B cell (primary cell): ENCODE results near the gene CREG1. TPM values are rescaled to one million over a fixed set of nuclear protein-coding genes. Genes with fewer than 3 reads are reported as not detected.

Experiments
- ATAC-seq: fragments of 200-7000 bp; cut with Tn5 transposase; one replicate; pipeline ENCODE4 v1.10.0; 2021; ENCODE audit warnings: low read depth, mild to moderate bottlenecking, moderate number of reproducible peaks, moderate library complexity
- CTCF ChIA-PET: fragments of 350-600 bp; sonication (Branson Sonifier 250); formaldehyde crosslinking; loops from one replicate; lab custom pipeline; 2021; ENCODE audit warnings: antibody characterized with exemption, inconsistent platforms; lab: Charles Lee
- POLR2A ChIA-PET: fragments of 350-600 bp; sonication (Branson Sonifier 250); formaldehyde crosslinking; loops from one replicate; lab custom pipeline; 2021; ENCODE audit warnings: antibody characterized with exemption; lab: Charles Lee
- DNase-seq: peaks from one replicate; pipeline ENCODE4 v3.0.0; 2013
- H2AFZ ChIP-seq: 2 replicates; pipeline ENCODE4 v1.6.1; 2012; ENCODE audit warnings: mild to moderate bottlenecking, low read depth, low read length; ENCODE audit not compliant: insufficient read depth, poor library complexity, severe bottlenecking
- H3K27ac ChIP-seq, 2 donors: 1 replicate in 1 of 2; 2 replicates in 1 of 2; pipeline ENCODE4 v1.5.1; 2012 to 2013; ENCODE audit warnings: low read length in 2 of 2, mild to moderate bottlenecking in 2 of 2, moderate library complexity in 1 of 2
- H3K27me3 ChIP-seq, 4 experiments: fragments of 200-600 bp in 1 of 4; sonication (generic) in 1 of 4; replicated peaks in 1 of 4; 1 replicate in 2 of 4; 2 replicates in 2 of 4; pipeline versions ENCODE4 v1.6.1 to v1.7.0; 2013 to 2016; ENCODE audit warnings: low read length in 3 of 4, mild to moderate bottlenecking in 2 of 4, mixed read lengths in 1 of 4, moderate library complexity in 1 of 4; ENCODE audit not compliant: insufficient read depth in 4 of 4, control insufficient read depth in 3 of 4; ENCODE audit errors: control extremely low read depth in 1 of 4
- H3K36me3 ChIP-seq, 2 experiments: replicated peaks in 1 of 2; 1 replicate in 1 of 2; 2 replicates in 1 of 2; pipeline versions ENCODE4 v1.6.1 to v1.7.1; 2013; ENCODE audit warnings: low read length in 1 of 2; ENCODE audit not compliant: insufficient read depth in 2 of 2, control insufficient read depth in 1 of 2; ENCODE audit errors: control extremely low read depth in 1 of 2, extremely low read depth in 1 of 2
- H3K4me1 ChIP-seq, 2 donors: fragments of 200-600 bp in 1 of 2; sonication (generic) in 1 of 2; 1 replicate in 1 of 2; 2 replicates in 1 of 2; pipeline versions ENCODE4 v1.5.1 to v1.6.1; 2013 to 2017; ENCODE audit warnings: low read length in 2 of 2; ENCODE audit not compliant: control insufficient read depth in 2 of 2, insufficient read depth in 2 of 2
- H3K4me2 ChIP-seq: replicated peaks from 2 replicates; pipeline ENCODE3; 2012; ENCODE audit warnings: mild to moderate bottlenecking, low read depth, low read length; ENCODE audit not compliant: poor library complexity, severe bottlenecking
- H3K4me3 ChIP-seq, 5 experiments: fragments of 200-600 bp in 1 of 5; sonication (generic) in 1 of 5; 1 replicate in 3 of 5; 2 replicates in 2 of 5; pipeline versions ENCODE4 v1.5.1 to v1.7.0; 2011 to 2016; ENCODE audit warnings: low read length in 4 of 5, mild to moderate bottlenecking in 4 of 5, low read depth in 2 of 5, control low read depth in 1 of 5, moderate library complexity in 1 of 5; ENCODE audit not compliant: insufficient read depth in 1 of 5; ENCODE audit errors: control extremely low read depth in 1 of 5, extremely low read depth in 1 of 5
- H3K79me2 ChIP-seq: fragments of 200-600 bp; sonication (generic); one replicate; pipeline ENCODE4 v1.6.0; 2016; ENCODE audit warnings: low read length; ENCODE audit not compliant: control insufficient read depth, insufficient read depth
- H3K9ac ChIP-seq: fragments of 200-600 bp; sonication (generic); 2 replicates; pipeline ENCODE4 v1.6.1; 2017; ENCODE audit warnings: mild to moderate bottlenecking, low read length, moderate library complexity
- H3K9me3 ChIP-seq, 3 donors: one replicate each; pipeline versions ENCODE4 v1.6.1 to v1.7.1; 2013; ENCODE audit warnings: low read length in 2 of 3; ENCODE audit not compliant: control insufficient read depth in 2 of 3, insufficient read depth in 1 of 3; ENCODE audit errors: control extremely low read depth in 1 of 3
- H4K20me1 ChIP-seq: 2 replicates; pipeline ENCODE4 v1.6.0; 2012; ENCODE audit warnings: mild to moderate bottlenecking, low read length; ENCODE audit not compliant: insufficient read depth, control insufficient read depth, poor library complexity, severe bottlenecking
- H3K27ac Mint-ChIP-seq: one replicate; pipeline ENCODE4 v1.8.0; 2021; ENCODE audit warnings: mixed read lengths
- H3K27me3 Mint-ChIP-seq: one replicate; pipeline ENCODE4 v1.8.0; 2021; ENCODE audit warnings: mixed read lengths
- H3K4me1 Mint-ChIP-seq: one replicate; pipeline ENCODE4 v1.8.0; 2021; ENCODE audit warnings: mixed read lengths
- H3K4me3 Mint-ChIP-seq: one replicate; pipeline ENCODE4 v1.8.0; 2021; ENCODE audit warnings: mixed read lengths
- H3K9me3 Mint-ChIP-seq: one replicate; pipeline ENCODE4 v1.8.0; 2022; ENCODE audit warnings: mixed read lengths; ENCODE audit not compliant: insufficient read depth
- EZH2 ChIP-seq: IDR thresholded peaks from 2 replicates; pipeline ENCODE4 v1.6.1; 2012; ENCODE audit warnings: borderline replicate concordance, low read depth, mild to moderate bottlenecking, moderate library complexity, low read length; ENCODE audit not compliant: insufficient read depth, poor library complexity, severe bottlenecking
- WGBS: methylation state at CpG from one replicate; pipeline ENCODE4 v1.1.5; 2013; ENCODE audit warnings: missing lambda C conversion rate; ENCODE audit not compliant: insufficient coverage; 5-methylcytosine and 5-hydroxymethylcytosine counted together
- intact Hi-C: fragments of 100-400 bp; cut with micrococcal nuclease; formaldehyde crosslinking; loops from one replicate; pipeline ENCODE4 v1.10.0; 2022
- polyA plus RNA-seq: library from polyadenylated mRNA; depleted of rRNA; stranded (reverse); fragments of >200 nt; gene quantifications from 2 replicates; pipeline ENCODE4 v1.2.3, GENCODE V29; 2012
- total RNA-seq, 2 donors: library from RNA; stranded (reverse); fragments of 120-200 nt in 1 of 2; gene quantifications; 1 replicate in 1 of 2; 2 replicates in 1 of 2; pipeline versions ENCODE4 v1.2.3 to v1.2.4, GENCODE V29; 2013 to 2022
- TF ChIP-seq, protein P1 (sequence below): fragments of 200-600 bp; IDR thresholded peaks from one replicate; pipeline ENCODE4 v1.8.0; 2022; ENCODE audit warnings: antibody characterized with exemption, mild to moderate bottlenecking

Gene CREG1
- total and polyA plus RNA-seq, 2 donors (not counting 1 experiment from before 2014, with no cell fraction given): 7.5 to 8.4 TPM

DNA sequence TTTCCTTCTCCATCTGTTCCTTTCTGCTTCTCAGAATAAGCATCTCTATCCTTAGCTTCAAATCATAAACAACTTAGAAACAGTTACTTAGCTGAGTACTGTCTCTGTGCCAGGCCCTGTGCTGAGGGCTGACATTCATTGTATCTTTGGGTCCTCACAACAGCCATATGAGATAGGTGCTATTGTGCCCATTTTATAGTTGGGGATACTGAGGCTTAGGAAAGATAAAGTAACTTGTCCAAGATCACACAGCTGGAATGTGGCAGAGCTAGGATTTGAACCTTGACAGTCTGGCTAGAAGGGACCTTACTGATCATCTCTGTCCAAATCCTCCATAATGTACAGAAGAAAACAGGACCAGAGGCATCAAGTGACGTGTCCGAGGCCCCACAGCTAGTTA, 60.2 kb downstream of the CREG1 start:
- H3K36me3 ChIP-seq: no peaks in the 10 kb centered on the region
- ChIA-PET POLR2A (no interaction called here), CTCF (no interaction called here)
- H3K9me3 ChIP-seq: no peaks in the 10 kb centered on the region
- peaks cover 0 to 43% (median 36%) of the 10 kb centered on the region in 4 experiments for H3K27me3 ChIP-seq
- H3K4me1 ChIP-seq: peaks cover 0 to 2% of the 10 kb centered on the region in 2 donors
- intact Hi-C loops: no loop called here
- no peak overlapping the region for H3K9ac ChIP-seq
- H2AFZ ChIP-seq: no peak overlapping the region
- DNase-seq: no peak
- Mint-ChIP-seq H3K27ac (no peak overlapping the region), H3K27me3 (peaks cover 61% of the 10 kb centered on the region), H3K9me3 (no peaks in the 10 kb centered on the region), H3K4me1 (peaks cover 5% of the 10 kb centered on the region), H3K4me3 (no peak overlapping the region)
- no CpG with 5 or more reads among the region's 2 CpGs for WGBS
- H3K4me3 ChIP-seq: no peak overlapping the region
- H4K20me1 ChIP-seq: no peaks in the 10 kb centered on the region
- TF ChIP-seq, protein P1, sequence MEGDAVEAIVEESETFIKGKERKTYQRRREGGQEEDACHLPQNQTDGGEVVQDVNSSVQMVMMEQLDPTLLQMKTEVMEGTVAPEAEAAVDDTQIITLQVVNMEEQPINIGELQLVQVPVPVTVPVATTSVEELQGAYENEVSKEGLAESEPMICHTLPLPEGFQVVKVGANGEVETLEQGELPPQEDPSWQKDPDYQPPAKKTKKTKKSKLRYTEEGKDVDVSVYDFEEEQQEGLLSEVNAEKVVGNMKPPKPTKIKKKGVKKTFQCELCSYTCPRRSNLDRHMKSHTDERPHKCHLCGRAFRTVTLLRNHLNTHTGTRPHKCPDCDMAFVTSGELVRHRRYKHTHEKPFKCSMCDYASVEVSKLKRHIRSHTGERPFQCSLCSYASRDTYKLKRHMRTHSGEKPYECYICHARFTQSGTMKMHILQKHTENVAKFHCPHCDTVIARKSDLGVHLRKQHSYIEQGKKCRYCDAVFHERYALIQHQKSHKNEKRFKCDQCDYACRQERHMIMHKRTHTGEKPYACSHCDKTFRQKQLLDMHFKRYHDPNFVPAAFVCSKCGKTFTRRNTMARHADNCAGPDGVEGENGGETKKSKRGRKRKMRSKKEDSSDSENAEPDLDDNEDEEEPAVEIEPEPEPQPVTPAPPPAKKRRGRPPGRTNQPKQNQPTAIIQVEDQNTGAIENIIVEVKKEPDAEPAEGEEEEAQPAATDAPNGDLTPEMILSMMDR: no peak
- no peak for TF ChIP-seq EZH2
- H3K4me2 ChIP-seq: no peak overlapping the region
- H3K79me2 ChIP-seq: no peaks in the 10 kb centered on the region
- H3K27ac ChIP-seq: no peak overlapping the region
- ATAC-seq: no peak

DNA sequence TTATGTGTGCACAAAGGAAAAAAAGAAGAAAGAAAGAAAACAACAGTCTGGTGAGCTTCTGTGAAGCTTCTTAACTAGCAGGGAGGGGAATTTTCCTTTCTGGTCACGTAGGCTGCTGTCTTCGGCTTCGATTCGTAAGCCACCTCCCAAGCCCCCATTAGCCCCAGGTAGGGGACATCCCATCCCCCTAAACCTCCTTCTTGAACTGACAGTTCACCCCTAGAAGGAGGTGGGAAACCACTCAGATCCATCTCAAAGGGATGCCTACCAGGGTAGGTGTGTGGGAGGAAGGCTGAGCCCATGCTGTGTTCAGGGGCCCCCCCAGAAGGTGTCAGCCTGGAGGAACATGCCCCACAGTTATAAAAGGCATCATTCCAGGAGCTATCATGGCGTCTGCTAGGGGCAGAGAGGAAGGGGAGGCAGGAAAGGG, 61.1 kb downstream of the CREG1 start:
- H3K27me3 ChIP-seq: peaks cover 0 to 34% (median 28%) of the 10 kb centered on the region in 4 experiments
- H3K4me2 ChIP-seq: no peak overlapping the region
- Mint-ChIP-seq H3K27ac (no peak overlapping the region), H3K27me3 (peaks cover 54% of the 10 kb centered on the region), H3K9me3 (no peaks in the 10 kb centered on the region), H3K4me1 (no peaks in the 10 kb centered on the region), H3K4me3 (no peak overlapping the region)
- intact Hi-C loops: no loop called here
- H3K9ac ChIP-seq: no peak overlapping the region
- ATAC-seq: no peak
- no peak overlapping the region for H3K27ac ChIP-seq
- no peak for DNase-seq
- H3K36me3 ChIP-seq: no peaks in the 10 kb centered on the region
- H2AFZ ChIP-seq: no peak overlapping the region
- no peaks in the 10 kb centered on the region for H3K4me1 ChIP-seq
- H4K20me1 ChIP-seq: no peaks in the 10 kb centered on the region
- no peak for TF ChIP-seq EZH2
- TF ChIP-seq, protein P1: no peak
- ChIA-PET CTCF (interaction anchor here (0.7 to 0.9 kb wide), 2 partner anchors 41 to 49 kb away, joined by 3 to 4 read pairs; no protein-coding TSS in a partner anchor), POLR2A (no interaction called here)
- H3K4me3 ChIP-seq: no peak overlapping the region
- H3K79me2 ChIP-seq: no peaks in the 10 kb centered on the region
- 40% methylated on average over 1 of the region's 5 CpGs for WGBS
- H3K9me3 ChIP-seq: no peaks in the 10 kb centered on the region
